Astrocyte of the cerebellum (primary cell): ENCODE data around the gene CARD6.

ENCODE experiments used
- DNase-seq: peaks from one replicate; pipeline ENCODE4 v3.0.0-alpha.2; 2011; ENCODE audit warnings: low read depth
- H3K4me3 ChIP-seq: 2 replicates; pipeline ENCODE4 v1.5.1; 2011; ENCODE audit warnings: mild to moderate bottlenecking, low read depth, low read length, moderate library complexity
- CTCF ChIP-seq: IDR thresholded peaks from 2 replicates; pipeline ENCODE4 v1.5.1; 2012; ENCODE audit warnings: low read length, low read depth, moderate library complexity, mild to moderate bottlenecking; ENCODE audit errors: missing control alignments
- in situ Hi-C: cut with HindIII; loops from 2 replicates; pipeline ENCODE4 v1.10.0; 2017; ENCODE audit warnings: low sequenced_read_pairs

Gene CARD6

GRCh38 chr5:40798012-40798800 is 43.0 kb upstream of the CARD6 start, which contains the start of gene PRKAA1:
Gene PRKAA1, minus strand, starts transcription at chr5:40798374. Its CDS starts 185 bp downstream, at chr5:40798189.
- TF ChIP-seq CTCF: peak; percentile 50
- H3K4me3 ChIP-seq: peak within 1 kb of the TSS; percentile 92
- DNase-seq: peak; percentile 57
- in situ Hi-C loops: no loop called here

GRCh38 chr5:40798801-40799210 is 42.4 kb upstream of the CARD6 start:
- H3K4me3 ChIP-seq: peak overlapping the region; percentile 92
- peak; percentile 21 for TF ChIP-seq CTCF
- DNase-seq: no peak
- in situ Hi-C loops: no loop called here

- TF ChIP-seq CTCF: no peak
- in situ Hi-C loops: no loop called here
- peak overlapping the region; percentile 92 for H3K4me3 ChIP-seq
- no peak for DNase-seq
These were observed 41.9 kb upstream of the CARD6 start for GRCh38 chr5:40799258-40799657.

GRCh38 chr5:40801771-40802562 is 39.2 kb upstream of the CARD6 start:
- H3K4me3 ChIP-seq: no peak overlapping the region
- in situ Hi-C loops: no loop called here
- no peak for DNase-seq
- TF ChIP-seq CTCF: no peak

- no peak for DNase-seq
- no peak overlapping the region for H3K4me3 ChIP-seq
- TF ChIP-seq CTCF: no peak
- in situ Hi-C loops: no loop called here
These were observed 29.0 kb upstream of the CARD6 start for GRCh38 chr5:40812125-40812524.

GRCh38 chr5:40813698-40814281 is 27.4 kb upstream of the CARD6 start:
- in situ Hi-C loops: no loop called here
- no peak for DNase-seq
- no peak for TF ChIP-seq CTCF
- H3K4me3 ChIP-seq: no peak overlapping the region
